HepG2 (cell line): Measurements from ENCODE around the gene DNM3. TPM values are rescaled to one million over a fixed set of nuclear protein-coding genes. Genes with fewer than 3 reads are reported as not detected.

Experiments
- ATAC-seq: fragments of 200-7000 bp; cut with Tn5 transposase; 3 replicates; pipeline ENCODE4 v1.9.1; 2020; ENCODE audit warnings: mild to moderate bottlenecking, moderate library complexity
- BruUV-seq: library from RNA; stranded (reverse); fragments of 400-500 nt; replicated peaks from 2 replicates; lab custom pipeline; 2021; lab: Mats Ljungman, UMichigan
- CTCF ChIA-PET: fragments of 300-600 bp; formaldehyde crosslinking; extraction: SDS; loops from one replicate; lab custom pipeline; 2021; ENCODE audit warnings: low total read pairs, inconsistent platforms, low intra/inter-chr PET ratio; lab: Yijun Ruan, JAX
- POLR2A ChIA-PET: fragments of 350-600 bp; sonication (Branson Sonifier 250); formaldehyde crosslinking; loops from one replicate; lab custom pipeline; 2020; ENCODE audit warnings: antibody characterized with exemption, inconsistent platforms; lab: Yijun Ruan, JAX
- DNase-seq: peaks from one replicate; pipeline ENCODE4 v3.0.0-alpha.2; 2015; ENCODE audit warnings: low spot score
- FAIRE-seq: peaks from 3 replicates; lab custom pipeline; 2011; peaks lifted over from hg19 to GRCh38; lab: Jason Lieb, UNC
- H2AFZ ChIP-seq: one replicate; pipeline ENCODE4 v1.6.1; 2011; ENCODE audit warnings: low read length, inconsistent platforms
- H3K27ac ChIP-seq: fragments of 300-600 bp; 3 replicates; pipeline ENCODE4 v1.8.0; 2011; ENCODE audit warnings: mixed run types, mild to moderate bottlenecking, mixed read lengths, low read length, inconsistent platforms; ENCODE audit not compliant: insufficient read depth; ENCODE audit errors: extremely low read length
- H3K27me3 ChIP-seq, 2 experiments: fragments of 200-600 bp in 1 of 2; 2 replicates in 1 of 2; 3 replicates in 1 of 2; pipeline versions ENCODE4 v1.6.0 to v1.8.0; 2011; ENCODE audit warnings: low read length in 2 of 2, mild to moderate bottlenecking in 2 of 2, moderate library complexity in 2 of 2, inconsistent platforms in 1 of 2; ENCODE audit not compliant: insufficient read depth in 2 of 2, control insufficient read depth in 1 of 2
- H3K36me3 ChIP-seq, 2 experiments: fragments of 200-600 bp in 1 of 2; replicated peaks in 1 of 2; 2 replicates in 1 of 2; 3 replicates in 1 of 2; pipeline versions ENCODE4 v1.5.1 to v1.8.0; 2011; ENCODE audit warnings: low read length in 2 of 2, inconsistent platforms in 1 of 2; ENCODE audit not compliant: insufficient read depth in 2 of 2, control insufficient read depth in 1 of 2
- H3K4me1 ChIP-seq: 2 replicates; pipeline ENCODE4 v1.5.1; 2012; ENCODE audit warnings: low read length, inconsistent platforms; ENCODE audit not compliant: insufficient read depth
- H3K4me2 ChIP-seq: 2 replicates; pipeline ENCODE4 v1.6.0; 2011; ENCODE audit warnings: low read depth, low read length, inconsistent platforms
- H3K4me3 ChIP-seq, 3 experiments: fragments of 200-600 bp in 1 of 3; sonication (generic), shearing (Covaris generic) in 1 of 3; replicated peaks in 1 of 3; 2 replicates each; pipeline ENCODE4 v1.5.1; 2011 to 2016; ENCODE audit warnings: low read length in 3 of 3, inconsistent platforms in 2 of 3, low read depth in 2 of 3, mild to moderate bottlenecking in 2 of 3, control low read depth in 1 of 3, mixed read lengths in 1 of 3; ENCODE audit not compliant: insufficient read depth in 1 of 3
- H3K79me2 ChIP-seq: one replicate; pipeline ENCODE4 v1.6.1; 2011; ENCODE audit warnings: low read length, inconsistent platforms; ENCODE audit not compliant: insufficient read depth
- H3K9ac ChIP-seq: 2 replicates; pipeline ENCODE4 v1.6.0; 2011; ENCODE audit warnings: mild to moderate bottlenecking, low read depth, low read length, inconsistent platforms; ENCODE audit not compliant: insufficient read depth
- H3K9me3 ChIP-seq: 2 replicates; pipeline ENCODE4 v1.5.1; 2012; ENCODE audit warnings: mild to moderate bottlenecking, low read length
- H4K20me1 ChIP-seq: 2 replicates; pipeline ENCODE4 v1.6.0; 2011; ENCODE audit warnings: inconsistent platforms, mild to moderate bottlenecking, low read length, moderate library complexity; ENCODE audit not compliant: insufficient read depth
- GLI4 ChIP-seq: sonication (generic); formaldehyde crosslinking; IDR thresholded peaks from 2 replicates; pipeline ENCODE4 v1.5.1; 2020; ENCODE audit warnings: missing genetic modification reagents, mild to moderate bottlenecking, moderate library complexity, borderline replicate concordance
- NR2F2 ChIP-seq: IDR thresholded peaks from 2 replicates; pipeline ENCODE4 v1.6.1; 2012; ENCODE audit warnings: low read depth, inconsistent platforms, borderline replicate concordance
- TBX3 ChIP-seq: fragments of 450-650 bp; IDR thresholded peaks from 2 replicates; pipeline ENCODE4 v1.6.1; 2017; ENCODE audit warnings: antibody characterized with exemption, mild to moderate bottlenecking, inconsistent platforms, borderline replicate concordance
- ZNF20 ChIP-seq: sonication (generic); formaldehyde crosslinking; IDR thresholded peaks from 2 replicates; pipeline ENCODE4 v1.4.0; 2020; ENCODE audit warnings: mild to moderate bottlenecking, moderate library complexity, missing genetic modification reagents
- ZNF274 ChIP-seq: sonication (generic); formaldehyde crosslinking; IDR thresholded peaks from 2 replicates; pipeline ENCODE4 v1.5.1; 2020; ENCODE audit warnings: mild to moderate bottlenecking, missing genetic modification reagents
- ZNF792 ChIP-seq: IDR thresholded peaks from 2 replicates; pipeline ENCODE4 v1.6.1; 2016
- WGBS: methylation state at CpG from one replicate; pipeline ENCODE4 v1.1.6; 2017; ENCODE audit warnings: low lambda C conversion rate; 5-methylcytosine and 5-hydroxymethylcytosine counted together
- in situ Hi-C: cut with HindIII; loops from 2 replicates; pipeline ENCODE4 v1.10.0; 2017; ENCODE audit warnings: low pct_unique_long_range_greater_than_20kb; ENCODE audit not compliant: extremely low pct_ligation_motif_present
- intact Hi-C: fragments of 100-400 bp; cut with micrococcal nuclease; formaldehyde crosslinking; loops from one replicate; pipeline ENCODE4 v1.10.0; 2022; ENCODE audit not compliant: unreplicated experiment
- polyA plus RNA-seq, 8 experiments: library from polyadenylated mRNA; depleted of rRNA in 3 of 8; stranded (reverse) in 7 of 8; unstranded in 1 of 8; fragments of >200 nt; fragmentation: Illumina TruSeq in 4 of 8; extraction: Trizol in 4 of 8; gene quantifications; 2 replicates each; pipeline versions ENCODE4 v1.2.1 to v1.2.3, GENCODE V29; 2011 to 2016; ENCODE audit warnings: low read depth in 4 of 8, missing spikeins in 1 of 8, mixed read lengths in 1 of 8; ENCODE audit not compliant: insufficient read depth in 1 of 8
- total RNA-seq, 5 experiments: library from RNA; depleted of rRNA; stranded (reverse); fragments of >200 nt; fragmentation: Illumina TruSeq; extraction: Trizol; gene quantifications; 2 replicates each; pipeline ENCODE4 v1.2.3, GENCODE V29; 2016; ENCODE audit warnings: low read depth in 1 of 5
- TF ChIP-seq, protein P1 (sequence below): sonication (generic); formaldehyde crosslinking; IDR thresholded peaks from 2 replicates; pipeline ENCODE4; 2020; ENCODE audit warnings: missing genetic modification reagents, mild to moderate bottlenecking, borderline replicate concordance
- TF ChIP-seq, protein P2 (sequence below): sonication (generic); formaldehyde crosslinking; IDR thresholded peaks from 2 replicates; pipeline ENCODE4 v1.4.0; 2020; ENCODE audit warnings: missing genetic modification reagents
- TF ChIP-seq, protein P3 (sequence below): sonication (generic); formaldehyde crosslinking; conservative IDR thresholded peaks from 2 replicates; pipeline ENCODE4 v1.4.0; 2020; ENCODE audit warnings: missing genetic modification reagents
- TF ChIP-seq, protein P4 (sequence below): IDR thresholded peaks from 2 replicates; pipeline ENCODE4 v1.6.1; 2016

The DNM3 gene
- total and polyA plus RNA-seq, 2 of the 13 experiments (the other 11 are each of a cell fraction or from before 2014, with no cell fraction given): 0.05 TPM; not detected in 1

DNA sequence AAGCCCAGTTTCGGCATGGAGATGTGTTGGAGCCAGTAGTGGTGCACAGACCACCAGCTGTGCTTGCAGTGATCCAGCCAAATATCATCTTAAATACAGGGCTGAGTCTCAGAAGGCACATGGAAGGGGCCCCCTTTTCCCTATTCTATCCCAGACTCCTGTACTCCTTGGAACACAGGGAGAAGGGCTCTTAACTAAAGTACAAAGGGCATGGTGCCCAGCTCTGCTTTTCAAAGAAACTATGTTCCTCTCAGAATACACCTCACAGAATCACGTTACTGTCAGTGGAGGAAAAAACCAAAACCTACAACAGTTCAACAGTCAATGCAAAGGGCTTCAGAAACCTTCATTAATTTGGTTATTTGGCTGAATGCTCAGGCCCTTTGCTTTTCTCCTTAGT lies 398.6 kb downstream of the DNM3 start:
- H3K4me1 ChIP-seq: no peaks in the 10 kb centered on the region
- H3K4me2 ChIP-seq: no peak overlapping the region
- intact Hi-C loops: no loop called here
- no peak overlapping the region for H3K27ac ChIP-seq
- no peak overlapping the region for H3K4me3 ChIP-seq
- 0% methylated on average over 2 of the region's 2 CpGs for WGBS
- in situ Hi-C loops: no loop called here
- H4K20me1 ChIP-seq: no peaks in the 10 kb centered on the region
- H3K36me3 ChIP-seq: no peaks in the 10 kb centered on the region
- H3K9ac ChIP-seq: no peak overlapping the region
- BruUV-seq: no TSS peak
- FAIRE-seq (no peak), DNase-seq (no peak), ATAC-seq (no peak)
- ChIA-PET POLR2A (no interaction called here), CTCF (no interaction called here)
- H3K27me3 ChIP-seq: no peaks in the 10 kb centered on the region; a peak in 1 of 5 replicates
- no peak overlapping the region for H2AFZ ChIP-seq
- TF ChIP-seq, protein P1, sequence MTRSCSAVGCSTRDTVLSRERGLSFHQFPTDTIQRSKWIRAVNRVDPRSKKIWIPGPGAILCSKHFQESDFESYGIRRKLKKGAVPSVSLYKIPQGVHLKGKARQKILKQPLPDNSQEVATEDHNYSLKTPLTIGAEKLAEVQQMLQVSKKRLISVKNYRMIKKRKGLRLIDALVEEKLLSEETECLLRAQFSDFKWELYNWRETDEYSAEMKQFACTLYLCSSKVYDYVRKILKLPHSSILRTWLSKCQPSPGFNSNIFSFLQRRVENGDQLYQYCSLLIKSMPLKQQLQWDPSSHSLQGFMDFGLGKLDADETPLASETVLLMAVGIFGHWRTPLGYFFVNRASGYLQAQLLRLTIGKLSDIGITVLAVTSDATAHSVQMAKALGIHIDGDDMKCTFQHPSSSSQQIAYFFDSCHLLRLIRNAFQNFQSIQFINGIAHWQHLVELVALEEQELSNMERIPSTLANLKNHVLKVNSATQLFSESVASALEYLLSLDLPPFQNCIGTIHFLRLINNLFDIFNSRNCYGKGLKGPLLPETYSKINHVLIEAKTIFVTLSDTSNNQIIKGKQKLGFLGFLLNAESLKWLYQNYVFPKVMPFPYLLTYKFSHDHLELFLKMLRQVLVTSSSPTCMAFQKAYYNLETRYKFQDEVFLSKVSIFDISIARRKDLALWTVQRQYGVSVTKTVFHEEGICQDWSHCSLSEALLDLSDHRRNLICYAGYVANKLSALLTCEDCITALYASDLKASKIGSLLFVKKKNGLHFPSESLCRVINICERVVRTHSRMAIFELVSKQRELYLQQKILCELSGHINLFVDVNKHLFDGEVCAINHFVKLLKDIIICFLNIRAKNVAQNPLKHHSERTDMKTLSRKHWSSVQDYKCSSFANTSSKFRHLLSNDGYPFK: no peak
- TF ChIP-seq GLI4 (CRISPR knock-in tag) (no peak), ZNF792 (CRISPR knock-in tag) (no peak), ZNF20 (CRISPR knock-in tag) (no peak), TBX3 (no peak), NR2F2 (no peak), ZNF274 (CRISPR knock-in tag) (no peak)
- TF ChIP-seq, protein P2, sequence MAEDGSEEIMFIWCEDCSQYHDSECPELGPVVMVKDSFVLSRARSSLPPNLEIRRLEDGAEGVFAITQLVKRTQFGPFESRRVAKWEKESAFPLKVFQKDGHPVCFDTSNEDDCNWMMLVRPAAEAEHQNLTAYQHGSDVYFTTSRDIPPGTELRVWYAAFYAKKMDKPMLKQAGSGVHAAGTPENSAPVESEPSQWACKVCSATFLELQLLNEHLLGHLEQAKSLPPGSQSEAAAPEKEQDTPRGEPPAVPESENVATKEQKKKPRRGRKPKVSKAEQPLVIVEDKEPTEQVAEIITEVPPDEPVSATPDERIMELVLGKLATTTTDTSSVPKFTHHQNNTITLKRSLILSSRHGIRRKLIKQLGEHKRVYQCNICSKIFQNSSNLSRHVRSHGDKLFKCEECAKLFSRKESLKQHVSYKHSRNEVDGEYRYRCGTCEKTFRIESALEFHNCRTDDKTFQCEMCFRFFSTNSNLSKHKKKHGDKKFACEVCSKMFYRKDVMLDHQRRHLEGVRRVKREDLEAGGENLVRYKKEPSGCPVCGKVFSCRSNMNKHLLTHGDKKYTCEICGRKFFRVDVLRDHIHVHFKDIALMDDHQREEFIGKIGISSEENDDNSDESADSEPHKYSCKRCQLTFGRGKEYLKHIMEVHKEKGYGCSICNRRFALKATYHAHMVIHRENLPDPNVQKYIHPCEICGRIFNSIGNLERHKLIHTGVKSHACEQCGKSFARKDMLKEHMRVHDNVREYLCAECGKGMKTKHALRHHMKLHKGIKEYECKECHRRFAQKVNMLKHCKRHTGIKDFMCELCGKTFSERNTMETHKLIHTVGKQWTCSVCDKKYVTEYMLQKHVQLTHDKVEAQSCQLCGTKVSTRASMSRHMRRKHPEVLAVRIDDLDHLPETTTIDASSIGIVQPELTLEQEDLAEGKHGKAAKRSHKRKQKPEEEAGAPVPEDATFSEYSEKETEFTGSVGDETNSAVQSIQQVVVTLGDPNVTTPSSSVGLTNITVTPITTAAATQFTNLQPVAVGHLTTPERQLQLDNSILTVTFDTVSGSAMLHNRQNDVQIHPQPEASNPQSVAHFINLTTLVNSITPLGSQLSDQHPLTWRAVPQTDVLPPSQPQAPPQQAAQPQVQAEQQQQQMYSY (CRISPR knock-in tag): no peak
- TF ChIP-seq, protein P3, sequence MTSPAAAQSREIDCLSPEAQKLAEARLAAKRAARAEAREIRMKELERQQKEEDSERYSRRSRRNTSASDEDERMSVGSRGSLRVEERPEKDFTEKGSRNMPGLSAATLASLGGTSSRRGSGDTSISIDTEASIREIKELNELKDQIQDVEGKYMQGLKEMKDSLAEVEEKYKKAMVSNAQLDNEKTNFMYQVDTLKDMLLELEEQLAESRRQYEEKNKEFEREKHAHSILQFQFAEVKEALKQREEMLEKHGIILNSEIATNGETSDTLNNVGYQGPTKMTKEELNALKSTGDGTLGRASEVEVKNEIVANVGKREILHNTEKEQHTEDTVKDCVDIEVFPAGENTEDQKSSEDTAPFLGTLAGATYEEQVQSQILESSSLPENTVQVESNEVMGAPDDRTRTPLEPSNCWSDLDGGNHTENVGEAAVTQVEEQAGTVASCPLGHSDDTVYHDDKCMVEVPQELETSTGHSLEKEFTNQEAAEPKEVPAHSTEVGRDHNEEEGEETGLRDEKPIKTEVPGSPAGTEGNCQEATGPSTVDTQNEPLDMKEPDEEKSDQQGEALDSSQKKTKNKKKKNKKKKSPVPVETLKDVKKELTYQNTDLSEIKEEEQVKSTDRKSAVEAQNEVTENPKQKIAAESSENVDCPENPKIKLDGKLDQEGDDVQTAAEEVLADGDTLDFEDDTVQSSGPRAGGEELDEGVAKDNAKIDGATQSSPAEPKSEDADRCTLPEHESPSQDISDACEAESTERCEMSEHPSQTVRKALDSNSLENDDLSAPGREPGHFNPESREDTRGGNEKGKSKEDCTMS: no peak
- TF ChIP-seq, protein P4, sequence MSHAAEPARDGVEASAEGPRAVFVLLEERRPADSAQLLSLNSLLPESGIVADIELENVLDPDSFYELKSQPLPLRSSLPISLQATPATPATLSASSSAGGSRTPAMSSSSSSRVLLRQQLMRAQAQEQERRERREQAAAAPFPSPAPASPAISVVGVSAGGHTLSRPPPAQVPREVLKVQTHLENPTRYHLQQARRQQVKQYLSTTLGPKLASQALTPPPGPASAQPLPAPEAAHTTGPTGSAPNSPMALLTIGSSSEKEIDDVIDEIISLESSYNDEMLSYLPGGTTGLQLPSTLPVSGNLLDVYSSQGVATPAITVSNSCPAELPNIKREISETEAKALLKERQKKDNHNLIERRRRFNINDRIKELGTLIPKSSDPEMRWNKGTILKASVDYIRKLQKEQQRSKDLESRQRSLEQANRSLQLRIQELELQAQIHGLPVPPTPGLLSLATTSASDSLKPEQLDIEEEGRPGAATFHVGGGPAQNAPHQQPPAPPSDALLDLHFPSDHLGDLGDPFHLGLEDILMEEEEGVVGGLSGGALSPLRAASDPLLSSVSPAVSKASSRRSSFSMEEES (CRISPR knock-in tag): no peak
- no peaks in the 10 kb centered on the region for H3K9me3 ChIP-seq
- no peaks in the 10 kb centered on the region for H3K79me2 ChIP-seq
